Small intestine (tissue), 7 donors: ENCODE results near the gene ZNF609. TPM values are rescaled to one million over a fixed set of nuclear protein-coding genes. Genes with fewer than 3 reads are reported as not detected.

ENCODE experiments used
- DNase-seq, 2 donors: peaks; one replicate each; pipeline versions ENCODE4 v3.0.0 to v3.0.0-alpha.2; 2013
- FAIRE-seq: peaks from 2 replicates; lab custom pipeline; 2012; peaks lifted over from hg19 to GRCh38; lab: Jason Lieb, UNC
- H3K27ac ChIP-seq, 3 donors: one replicate each; pipeline ENCODE4 v1.5.1; 2013; ENCODE audit warnings: low read length in 2 of 3, mild to moderate bottlenecking in 2 of 3, control low read depth in 1 of 3, inconsistent platforms in 1 of 3, low read depth in 1 of 3, moderate library complexity in 1 of 3
- H3K27me3 ChIP-seq, 3 donors: one replicate each; pipeline ENCODE4 v1.6.1; 2013; ENCODE audit warnings: low read length in 3 of 3, inconsistent platforms in 1 of 3; ENCODE audit not compliant: control insufficient read depth in 3 of 3, insufficient read depth in 3 of 3
- H3K36me3 ChIP-seq, 3 donors: one replicate each; pipeline ENCODE4 v1.6.1; 2013; ENCODE audit warnings: low read length in 3 of 3, inconsistent platforms in 1 of 3, low read depth in 1 of 3, mild to moderate bottlenecking in 1 of 3, moderate library complexity in 1 of 3; ENCODE audit not compliant: control insufficient read depth in 3 of 3, insufficient read depth in 2 of 3
- H3K4me1 ChIP-seq, 3 donors: one replicate each; pipeline ENCODE4 v1.6.1; 2013; ENCODE audit warnings: low read length in 2 of 3, inconsistent platforms in 1 of 3, low read depth in 1 of 3, mild to moderate bottlenecking in 1 of 3, moderate library complexity in 1 of 3; ENCODE audit not compliant: control insufficient read depth in 3 of 3, insufficient read depth in 2 of 3
- H3K4me3 ChIP-seq, 3 donors: one replicate each; pipeline ENCODE4 v1.5.1; 2013; ENCODE audit warnings: low read length in 3 of 3, control low read depth in 1 of 3, inconsistent platforms in 1 of 3, low read depth in 1 of 3, mild to moderate bottlenecking in 1 of 3, moderate library complexity in 1 of 3
- H3K9me3 ChIP-seq, 2 donors: one replicate each; pipeline ENCODE4 v1.6.1; 2013; ENCODE audit warnings: low read depth in 1 of 2, low read length in 1 of 2; ENCODE audit not compliant: control insufficient read depth in 2 of 2, insufficient read depth in 1 of 2
- WGBS, 3 donors: extraction: QIAGEN DNeasy Blood & Tissue Kit; methylation state at CpG; one replicate each; pipeline ENCODE4 v1.1.7; 2013; 5-methylcytosine and 5-hydroxymethylcytosine counted together
- polyA plus RNA-seq, 4 donors: library from polyadenylated mRNA; stranded (reverse) in 3 of 4; unstranded in 1 of 4; fragments of 200-250 nt in 3 of 4; fragments of 120-200 nt in 1 of 4; gene quantifications; one replicate each; pipeline versions ENCODE4 v1.2.1 to v1.2.3, GENCODE V29; 2013
- donor health status: healthy with polysubstance abuse.
- donor health status: control.
- donor health status: control.
- donor health status: Bipolar disorder and iron deficiency.
- donor health status: healthy.

The ZNF609 gene
- polyA plus RNA-seq, 4 donors: 6.8 to 22.5 (median 8.4) TPM

GRCh38 chr15:64461721-64462162 is 1.4 kb downstream of the ZNF609 start:
- H3K4me1 ChIP-seq: peaks cover 5 to 41% (median 33%) of the 10 kb centered on the region in 3 donors
- peak overlapping the region; percentile 9 to 87 (median 78) for H3K27ac ChIP-seq
- FAIRE-seq (no peak), DNase-seq (peak in 1 of 2 donors; percentile 51)
- no peaks in the 10 kb centered on the region for H3K27me3 ChIP-seq
- WGBS, 3 donors: 4 to 8% (median 6%) methylated on average over 5 of the region's 5 CpGs
- H3K9me3 ChIP-seq: no peaks in the 10 kb centered on the region
- peaks cover 0 to 5% (median 0%) of the 10 kb centered on the region in 3 donors for H3K36me3 ChIP-seq
- H3K4me3 ChIP-seq: peak overlapping the region in 2 of 3 donors; percentile 64 to 82

GRCh38 chr15:64462492-64462891 is 2.1 kb downstream of the ZNF609 start:
- no peak for FAIRE-seq
- no peaks in the 10 kb centered on the region for H3K27me3 ChIP-seq
- H3K4me3 ChIP-seq: no peak overlapping the region
- DNase-seq: no peak
- H3K9me3 ChIP-seq: no peaks in the 10 kb centered on the region
- H3K27ac ChIP-seq: no peak overlapping the region
- peaks cover 5 to 41% (median 33%) of the 10 kb centered on the region in 3 donors for H3K4me1 ChIP-seq
- peaks cover 0 to 6% (median 0%) of the 10 kb centered on the region in 3 donors for H3K36me3 ChIP-seq

GRCh38 chr15:64464276-64465005 is 4.1 kb downstream of the ZNF609 start:
- Histone ChIP-seq H3K27me3 (no peaks in the 10 kb centered on the region), H3K9me3 (no peaks in the 10 kb centered on the region), H3K4me3 (no peak overlapping the region), H3K36me3 (peaks cover 0 to 19% (median 0%) of the 10 kb centered on the region in 3 donors), H3K4me1 (peaks cover 5 to 36% (median 33%) of the 10 kb centered on the region in 3 donors), H3K27ac (peak overlapping the region in 1 of 3 donors; percentile 22)
- no peak for FAIRE-seq
- DNase-seq: peak in 1 of 2 donors; percentile 19
- 24 to 50% (median 38%) methylated on average over 3 of the region's 3 CpGs for WGBS, 3 donors

GRCh38 chr15:64466408-64467141 is 6.2 kb downstream of the ZNF609 start:
- Histone ChIP-seq H3K4me3 (no peak overlapping the region), H3K27ac (no peak overlapping the region), H3K36me3 (peaks cover 0 to 35% (median 0%) of the 10 kb centered on the region in 3 donors), H3K4me1 (peaks cover 5 to 33% (median 27%) of the 10 kb centered on the region in 3 donors), H3K9me3 (no peaks in the 10 kb centered on the region), H3K27me3 (no peaks in the 10 kb centered on the region)
- 59 to 74% (median 67%) methylated on average over 4 of the region's 4 CpGs for WGBS, 3 donors
- DNase-seq (no peak), FAIRE-seq (no peak)

- 93 to 98% (median 93%) methylated on average over 4 of the region's 4 CpGs for WGBS, 3 donors
- DNase-seq (no peak), FAIRE-seq (no peak)
- H3K4me1 ChIP-seq: no peaks in the 10 kb centered on the region
- H3K27me3 ChIP-seq: no peaks in the 10 kb centered on the region
- H3K27ac ChIP-seq: no peak overlapping the region
- H3K9me3 ChIP-seq: no peaks in the 10 kb centered on the region
- no peak overlapping the region for H3K4me3 ChIP-seq
- H3K36me3 ChIP-seq: peaks cover 0 to 43% (median 0%) of the 10 kb centered on the region in 3 donors
Observed at GRCh38 chr15:64472161-64472560, 11.8 kb downstream of the ZNF609 start.

- DNase-seq: no peak
- 91 to 98% (median 95%) methylated on average over 2 of the region's 2 CpGs for WGBS, 3 donors
- no peak for FAIRE-seq
- Histone ChIP-seq H3K27ac (no peak overlapping the region), H3K4me3 (no peak overlapping the region), H3K4me1 (no peaks in the 10 kb centered on the region), H3K9me3 (no peaks in the 10 kb centered on the region), H3K36me3 (peaks cover 0 to 38% (median 0%) of the 10 kb centered on the region in 3 donors), H3K27me3 (no peaks in the 10 kb centered on the region)
Observed at GRCh38 chr15:64474846-64475245, 14.5 kb downstream of the ZNF609 start.

GRCh38 chr15:64476550-64476949 is 16.2 kb downstream of the ZNF609 start:
- no peaks in the 10 kb centered on the region for H3K4me1 ChIP-seq
- peaks cover 0 to 30% (median 0%) of the 10 kb centered on the region in 3 donors for H3K36me3 ChIP-seq
- no peak overlapping the region for H3K27ac ChIP-seq
- FAIRE-seq (no peak), DNase-seq (no peak)
- H3K4me3 ChIP-seq: no peak overlapping the region
- no peaks in the 10 kb centered on the region for H3K27me3 ChIP-seq
- WGBS, 3 donors: 89 to 100% (median 96%) methylated on average over 1 of the region's 1 CpG
- H3K9me3 ChIP-seq: no peaks in the 10 kb centered on the region

- DNase-seq (no peak), FAIRE-seq (no peak)
- H3K36me3 ChIP-seq: peaks cover 0 to 29% (median 0%) of the 10 kb centered on the region in 3 donors
- no peaks in the 10 kb centered on the region for H3K9me3 ChIP-seq
- H3K27me3 ChIP-seq: no peaks in the 10 kb centered on the region
- H3K27ac ChIP-seq: no peak overlapping the region
- H3K4me1 ChIP-seq: peaks cover 0 to 6% (median 0%) of the 10 kb centered on the region in 3 donors
- no peak overlapping the region for H3K4me3 ChIP-seq
- WGBS, 3 donors: 0 to 33% (median 27%) methylated on average over 1 of the region's 1 CpG
Observed at GRCh38 chr15:64478863-64479262, 18.5 kb downstream of the ZNF609 start.
